H9 (cell line): ENCODE data around the gene SREBF1. TPM values are rescaled to one million over a fixed set of nuclear protein-coding genes. Genes with fewer than 3 reads are reported as not detected.
"Not testable (repeated sequence)": the region's sequence is repeated elsewhere in the genome, so short reads cannot be mapped to it uniquely, and the experiment has no call there.

Experiments used
- DNase-seq: peaks from one replicate; pipeline ENCODE4 v3.0.0-alpha.2; 2017
- H2AFZ ChIP-seq: one replicate; pipeline ENCODE4 v1.6.1; 2013; ENCODE audit warnings: mild to moderate bottlenecking, low read length, control low read depth, moderate library complexity
- H2AK5ac ChIP-seq: 2 replicates; pipeline ENCODE4 v1.6.1; 2013; ENCODE audit warnings: low read length, control low read depth, mixed read lengths; ENCODE audit not compliant: insufficient read length
- H2BK120ac ChIP-seq: one replicate; pipeline ENCODE4 v1.6.1; 2013; ENCODE audit warnings: low read depth, mild to moderate bottlenecking, low read length, control low read depth, inconsistent platforms; ENCODE audit not compliant: poor library complexity, severe bottlenecking
- H2BK12ac ChIP-seq: 2 replicates; pipeline ENCODE4 v1.6.1; 2013; ENCODE audit warnings: low read length, control low read depth, mixed read lengths, low read depth; ENCODE audit not compliant: insufficient read length
- H2BK15ac ChIP-seq: 2 replicates; pipeline ENCODE4 v1.6.1; 2013; ENCODE audit warnings: low read depth, low read length, control low read depth
- H2BK20ac ChIP-seq: one replicate; pipeline ENCODE4 v1.6.1; 2013; ENCODE audit warnings: low read depth, mild to moderate bottlenecking, low read length, control low read depth, inconsistent platforms; ENCODE audit not compliant: poor library complexity, severe bottlenecking
- H2BK5ac ChIP-seq: 2 replicates; pipeline ENCODE4 v1.6.1; 2013; ENCODE audit warnings: low read length, control low read depth, mixed read lengths; ENCODE audit not compliant: insufficient read length
- H3K14ac ChIP-seq: 2 replicates; pipeline ENCODE4 v1.6.1; 2013; ENCODE audit warnings: low read length, control low read depth; ENCODE audit not compliant: insufficient read depth
- H3K18ac ChIP-seq: 2 replicates; pipeline ENCODE4 v1.6.1; 2013; ENCODE audit warnings: low read depth, mild to moderate bottlenecking, mixed read lengths, low read length, control low read depth; ENCODE audit not compliant: insufficient read length
- H3K23ac ChIP-seq: 2 replicates; pipeline ENCODE4 v1.6.1; 2013; ENCODE audit warnings: low read length, control low read depth, mixed read lengths, low read depth; ENCODE audit not compliant: insufficient read length
- H3K23me2 ChIP-seq: 2 replicates; pipeline ENCODE4 v1.6.1; 2013; ENCODE audit warnings: low read depth, mild to moderate bottlenecking, mixed read lengths, low read length, control low read depth; ENCODE audit not compliant: insufficient read length, poor library complexity, severe bottlenecking
- H3K27ac ChIP-seq: 2 replicates; pipeline ENCODE4 v1.5.1; 2013; ENCODE audit warnings: low read length, control low read depth, mixed read lengths, low read depth; ENCODE audit not compliant: insufficient read length
- H3K27me3 ChIP-seq: 2 replicates; pipeline ENCODE4 v1.6.1; 2013; ENCODE audit warnings: low read length, control low read depth, inconsistent platforms; ENCODE audit not compliant: insufficient read depth
- H3K4ac ChIP-seq: 2 replicates; pipeline ENCODE4 v1.6.1; 2013; ENCODE audit warnings: low read depth, mild to moderate bottlenecking, control low read depth, inconsistent platforms, low read length, moderate library complexity
- H3K4me1 ChIP-seq: 2 replicates; pipeline ENCODE4 v1.6.1; 2013; ENCODE audit warnings: low read length, control low read depth, inconsistent platforms; ENCODE audit not compliant: insufficient read depth
- H3K4me2 ChIP-seq: 2 replicates; pipeline ENCODE4 v1.6.1; 2013; ENCODE audit warnings: low read length, control low read depth, mixed read lengths; ENCODE audit not compliant: insufficient read length, insufficient read depth
- H3K56ac ChIP-seq: 2 replicates; pipeline ENCODE4 v1.6.1; 2013; ENCODE audit warnings: low read depth, mild to moderate bottlenecking, mixed read lengths, low read length, control low read depth; ENCODE audit not compliant: insufficient read length
- H3K79me1 ChIP-seq: 2 replicates; pipeline ENCODE4 v1.6.1; 2013; ENCODE audit warnings: low read depth, mild to moderate bottlenecking, moderate library complexity, low read length, control low read depth, inconsistent platforms; ENCODE audit not compliant: insufficient read depth, poor library complexity, severe bottlenecking
- H3K79me2 ChIP-seq: 2 replicates; pipeline ENCODE4 v1.6.1; 2013; ENCODE audit warnings: low read length, control low read depth, inconsistent platforms; ENCODE audit not compliant: insufficient read depth
- H3K9ac ChIP-seq: 2 replicates; pipeline ENCODE4 v1.6.1; 2013; ENCODE audit warnings: low read length, control low read depth, mixed read lengths; ENCODE audit not compliant: insufficient read length; ENCODE audit errors: extremely low read depth
- H3K9me3 ChIP-seq: one replicate; pipeline ENCODE4 v1.6.1; 2013; ENCODE audit warnings: low read depth, low read length, inconsistent platforms; ENCODE audit not compliant: control insufficient read depth
- H3T11ph ChIP-seq: one replicate; pipeline ENCODE4 v1.6.1; 2013; ENCODE audit warnings: mild to moderate bottlenecking, low read length, control low read depth, inconsistent platforms
- H4K20me1 ChIP-seq: one replicate; pipeline ENCODE4 v1.6.1; 2013; ENCODE audit not compliant: control insufficient read depth, insufficient read length, insufficient read depth
- H4K5ac ChIP-seq: 2 replicates; pipeline ENCODE4 v1.6.1; 2013; ENCODE audit warnings: low read depth, mild to moderate bottlenecking, mixed read lengths, low read length, control low read depth; ENCODE audit not compliant: insufficient read length
- H4K8ac ChIP-seq: replicated peaks from 2 replicates; pipeline ENCODE4 v1.6.1; 2013; ENCODE audit warnings: low read length, control low read depth, mixed read lengths, low read depth; ENCODE audit not compliant: insufficient read length
- H4K91ac ChIP-seq: 2 replicates; pipeline ENCODE4 v1.6.1; 2013; ENCODE audit warnings: low read depth, mild to moderate bottlenecking, moderate library complexity, mixed read lengths, low read length, control low read depth; ENCODE audit not compliant: insufficient read length
- H3K27ac Mint-ChIP-seq, 3 experiments: 2 replicates in 2 of 3; 3 replicates in 1 of 3; pipeline ENCODE4 v1.8.0; 2020 to 2021; ENCODE audit warnings: mixed read lengths in 3 of 3, mild to moderate bottlenecking in 1 of 3, moderate library complexity in 1 of 3
- H3K27me3 Mint-ChIP-seq: 2 replicates; pipeline ENCODE4 v1.8.0; 2021; ENCODE audit warnings: low read depth, mild to moderate bottlenecking, moderate library complexity, mixed read lengths
- H3K36me3 Mint-ChIP-seq, 3 experiments: 2 replicates in 2 of 3; 3 replicates in 1 of 3; pipeline ENCODE4 v1.8.0; 2020 to 2021; ENCODE audit warnings: low read depth in 3 of 3, mixed read lengths in 3 of 3; ENCODE audit not compliant: insufficient read depth in 1 of 3
- H3K4me1 Mint-ChIP-seq, 2 experiments: 2 replicates each; pipeline ENCODE4 v1.8.0; 2020; ENCODE audit warnings: mixed read lengths in 2 of 2
- H3K4me3 Mint-ChIP-seq, 2 experiments: 2 replicates in 1 of 2; 3 replicates in 1 of 2; pipeline ENCODE4 v1.8.0; 2020 to 2021; ENCODE audit warnings: mild to moderate bottlenecking in 2 of 2, mixed read lengths in 2 of 2, moderate library complexity in 1 of 2
- H3K9me3 Mint-ChIP-seq, 2 experiments: 2 replicates in 1 of 2; 3 replicates in 1 of 2; pipeline ENCODE4 v1.8.0; 2020; ENCODE audit warnings: mild to moderate bottlenecking in 2 of 2, mixed read lengths in 2 of 2, moderate library complexity in 1 of 2
- WGBS: extraction: QIAGEN DNeasy Blood & Tissue Kit; methylation state at CpG from one replicate; pipeline ENCODE4 v1.1.7; 2013; ENCODE audit warnings: missing lambda C conversion rate, low lambda C conversion rate, mixed read lengths; ENCODE audit not compliant: insufficient read length; ENCODE audit errors: extremely low coverage; 5-methylcytosine and 5-hydroxymethylcytosine counted together
- total RNA-seq: library from RNA; stranded (reverse); gene quantifications from 2 replicates; pipeline ENCODE4 v1.2.1, GENCODE V29; 2021
- TF ChIP-seq, protein P1 (sequence below): fragments of 200-600 bp; sonication (generic); conservative IDR thresholded peaks from 3 replicates; pipeline ENCODE4 v1.8.0; 2021; ENCODE audit warnings: antibody characterized with exemption, mild to moderate bottlenecking

The SREBF1 gene
- total RNA-seq, 1 experiment from 2014 or later: 81.9 TPM

DNA sequence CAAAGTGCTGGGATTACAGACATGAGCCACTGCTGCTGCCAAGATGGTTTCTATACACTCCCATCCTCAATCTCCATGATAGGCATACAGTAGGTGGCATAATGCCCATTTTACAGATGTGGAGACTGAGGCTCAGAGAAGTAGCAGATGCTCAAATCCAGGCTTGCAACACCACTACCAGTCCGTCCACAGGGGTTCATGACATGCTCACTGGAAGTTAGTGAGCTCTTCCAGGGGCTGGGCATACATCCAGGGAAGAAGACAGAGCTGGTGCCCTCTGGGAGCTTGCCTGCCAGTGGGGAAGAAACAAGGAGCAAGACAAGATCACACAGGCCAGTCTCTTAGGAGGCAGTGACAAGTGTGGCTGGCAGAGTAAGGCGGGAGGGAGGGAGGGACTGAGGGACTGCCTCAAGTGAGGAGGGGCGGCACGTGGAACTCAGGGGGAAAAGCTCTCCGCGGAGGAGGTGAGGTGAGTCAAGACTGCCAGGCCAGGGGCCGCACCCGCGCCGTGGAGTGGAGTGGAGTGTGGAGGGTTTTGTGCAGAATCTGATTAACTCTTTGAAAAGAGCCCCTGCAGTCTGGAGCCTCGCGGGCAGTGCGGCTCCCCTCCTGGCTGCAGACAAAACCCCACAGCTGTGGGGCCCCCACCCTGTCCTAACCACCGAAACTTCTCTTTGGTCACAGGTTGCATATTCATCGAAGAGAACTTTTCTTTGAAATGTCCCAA lies 27.9 kb downstream of the SREBF1 start:
- no peak overlapping the region for H3K56ac ChIP-seq
- peak overlapping the region; percentile 44 to 59 for H3K4me3 Mint-ChIP-seq

DNA sequence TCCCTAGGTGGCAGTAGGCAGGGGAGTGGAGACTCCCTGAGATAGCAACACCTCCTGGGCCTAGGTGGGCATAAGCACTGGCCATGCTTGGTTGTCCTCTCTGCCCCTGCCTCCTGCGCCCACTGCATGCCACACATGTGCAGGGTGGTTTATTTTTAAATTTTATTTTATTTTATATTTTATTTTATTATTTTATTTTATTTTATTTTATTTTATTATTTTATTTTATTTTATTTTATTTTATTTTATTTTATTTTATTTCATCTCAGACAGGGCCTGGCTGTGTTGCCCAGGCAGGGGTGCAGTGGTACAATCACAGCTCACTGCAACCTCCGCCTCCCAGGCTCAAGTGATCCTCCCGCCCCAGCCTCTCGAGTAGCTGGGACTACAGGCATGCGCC lies 28.6 kb downstream of the SREBF1 start:
- H3K9me3 ChIP-seq, H3K23me2 ChIP-seq, H4K5ac ChIP-seq, H3K4ac ChIP-seq, H3K27me3 ChIP-seq, H3K27ac ChIP-seq, H3T11ph ChIP-seq, H3K23ac ChIP-seq, H3K27ac Mint-ChIP-seq, H3K9ac ChIP-seq, H3K4me2 ChIP-seq, H3K18ac ChIP-seq, H2BK120ac ChIP-seq, H3K4me1 ChIP-seq, H2AFZ ChIP-seq, H2BK20ac ChIP-seq, H3K56ac ChIP-seq, H4K91ac ChIP-seq, H3K79me1 ChIP-seq, H2BK15ac ChIP-seq, H4K20me1 ChIP-seq, H3K9me3 Mint-ChIP-seq, H3K14ac ChIP-seq, H2BK5ac ChIP-seq, H3K79me2 ChIP-seq, H3K4me3 Mint-ChIP-seq, H3K36me3 Mint-ChIP-seq, DNase-seq, H2BK12ac ChIP-seq, H4K8ac ChIP-seq, H2AK5ac ChIP-seq: not testable (repeated sequence)
- Mint-ChIP-seq H3K4me1 (peaks cover 17 to 25% of the 10 kb centered on the region in 2 experiments), H3K27me3 (peaks cover 47% of the 10 kb centered on the region)
- WGBS: no CpG with 5 or more reads among the region's 5 CpGs

More for the DNA sequence above, 27.9 kb downstream of the SREBF1 start:
- Histone ChIP-seq H3K14ac (no peak overlapping the region), H3T11ph (no peak overlapping the region), H2AK5ac (no peak overlapping the region), H2BK12ac (no peak overlapping the region), H2BK20ac (no peak overlapping the region), H2AFZ (no peak overlapping the region), H2BK5ac (no peak overlapping the region), H3K4me1 (no peaks in the 10 kb centered on the region; the same call in 1 of the 2 replicates), H4K5ac (no peak overlapping the region), H2BK15ac (no peak overlapping the region), H3K27me3 (peaks cover 8% of the 10 kb centered on the region; the same call in 1 of the 2 replicates), H3K23me2 (peaks cover 6% of the 10 kb centered on the region), H3K4ac (no peak overlapping the region), H4K91ac (no peak overlapping the region), H3K9me3 (no peaks in the 10 kb centered on the region), H3K23ac (no peak overlapping the region), H3K79me2 (no peaks in the 10 kb centered on the region), H4K20me1 (no peaks in the 10 kb centered on the region), H3K79me1 (no peaks in the 10 kb centered on the region), H3K4me2 (peak overlapping the region; percentile 22), H4K8ac (no peak overlapping the region), H3K27ac (no peak overlapping the region), H2BK120ac (no peak overlapping the region), H3K9ac (no peak overlapping the region), H3K18ac (no peak overlapping the region)
- Mint-ChIP-seq H3K36me3 (peaks cover 0 to 8% (median 0%) of the 10 kb centered on the region in 3 experiments; a peak in 4 of 7 replicates), H3K4me1 (peaks cover 17 to 25% of the 10 kb centered on the region in 2 experiments), H3K27me3 (peaks cover 42% of the 10 kb centered on the region), H3K27ac (no peak overlapping the region), H3K9me3 (no peaks in the 10 kb centered on the region)
- no peak for DNase-seq
- no CpG with 5 or more reads among the region's 15 CpGs for WGBS
- TF ChIP-seq, protein P1, sequence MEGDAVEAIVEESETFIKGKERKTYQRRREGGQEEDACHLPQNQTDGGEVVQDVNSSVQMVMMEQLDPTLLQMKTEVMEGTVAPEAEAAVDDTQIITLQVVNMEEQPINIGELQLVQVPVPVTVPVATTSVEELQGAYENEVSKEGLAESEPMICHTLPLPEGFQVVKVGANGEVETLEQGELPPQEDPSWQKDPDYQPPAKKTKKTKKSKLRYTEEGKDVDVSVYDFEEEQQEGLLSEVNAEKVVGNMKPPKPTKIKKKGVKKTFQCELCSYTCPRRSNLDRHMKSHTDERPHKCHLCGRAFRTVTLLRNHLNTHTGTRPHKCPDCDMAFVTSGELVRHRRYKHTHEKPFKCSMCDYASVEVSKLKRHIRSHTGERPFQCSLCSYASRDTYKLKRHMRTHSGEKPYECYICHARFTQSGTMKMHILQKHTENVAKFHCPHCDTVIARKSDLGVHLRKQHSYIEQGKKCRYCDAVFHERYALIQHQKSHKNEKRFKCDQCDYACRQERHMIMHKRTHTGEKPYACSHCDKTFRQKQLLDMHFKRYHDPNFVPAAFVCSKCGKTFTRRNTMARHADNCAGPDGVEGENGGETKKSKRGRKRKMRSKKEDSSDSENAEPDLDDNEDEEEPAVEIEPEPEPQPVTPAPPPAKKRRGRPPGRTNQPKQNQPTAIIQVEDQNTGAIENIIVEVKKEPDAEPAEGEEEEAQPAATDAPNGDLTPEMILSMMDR: no peak
